Measurements from ENCODE around the gene URB1.
"Not testable (repeated sequence)": the region's sequence is repeated elsewhere in the genome, so short reads cannot be mapped to it uniquely, and the experiment has no call there.

The URB1 gene

DNA sequence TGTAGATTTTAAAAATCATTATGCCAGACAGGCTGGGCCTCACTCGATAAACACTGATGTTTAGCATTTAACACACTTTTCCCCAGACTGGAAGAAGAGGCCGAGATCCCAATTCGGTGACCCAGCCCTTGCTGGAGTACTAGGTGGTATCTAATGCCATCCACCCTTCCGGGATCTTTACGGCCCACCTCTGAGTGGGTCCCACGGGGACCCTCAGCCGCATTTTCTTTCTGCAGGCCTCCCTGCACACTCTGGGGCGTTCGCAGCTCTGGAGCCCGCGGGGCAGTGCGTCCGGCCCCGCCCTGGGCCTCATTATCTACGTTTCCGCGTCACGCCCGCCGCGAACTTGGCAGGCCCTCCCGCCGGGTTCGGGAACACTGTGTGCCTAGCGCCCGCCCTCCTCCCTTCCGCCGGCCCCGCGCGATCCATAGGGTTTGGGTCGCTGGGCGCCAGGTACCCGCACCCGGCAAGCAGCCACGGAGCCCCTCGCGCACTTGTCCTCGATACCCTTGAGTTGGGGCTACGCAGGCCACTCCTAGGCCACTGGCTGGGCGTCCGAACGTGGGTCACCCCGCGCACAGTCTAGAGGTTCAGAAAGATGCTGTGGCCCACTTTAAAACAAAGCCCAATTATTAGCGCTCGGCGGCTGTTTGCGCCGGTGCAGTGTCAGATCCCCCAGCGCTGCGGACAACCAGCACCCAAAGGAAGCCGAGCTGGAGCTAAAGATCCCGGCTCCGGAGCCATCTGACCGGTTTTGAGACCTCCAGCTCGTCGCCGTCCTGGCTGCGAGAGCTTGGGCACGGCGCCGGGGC lies 18.7 kb upstream of the URB1 start:
- peak; percentile 9 for DNase-seq

DNA sequence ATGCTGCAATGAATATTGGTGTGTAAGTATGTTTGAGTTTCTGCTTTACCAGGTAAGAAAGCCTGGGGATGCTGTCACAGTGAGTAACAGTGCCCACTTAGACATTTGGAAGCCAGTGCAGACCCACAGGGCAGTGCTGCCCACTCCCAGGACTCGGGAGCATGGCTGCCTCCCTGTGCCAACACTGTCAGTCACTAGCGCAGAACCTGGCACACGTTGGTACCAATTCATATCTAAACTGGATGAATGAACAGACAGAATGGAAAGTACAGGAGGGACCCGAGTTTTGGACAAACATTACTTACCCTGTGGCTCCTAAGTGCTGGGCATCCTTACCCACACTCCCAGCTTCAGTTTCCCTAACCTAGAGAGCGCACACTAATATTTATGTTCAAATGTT lies 18.1 kb upstream of the URB1 start:
- no peak for DNase-seq

DNA sequence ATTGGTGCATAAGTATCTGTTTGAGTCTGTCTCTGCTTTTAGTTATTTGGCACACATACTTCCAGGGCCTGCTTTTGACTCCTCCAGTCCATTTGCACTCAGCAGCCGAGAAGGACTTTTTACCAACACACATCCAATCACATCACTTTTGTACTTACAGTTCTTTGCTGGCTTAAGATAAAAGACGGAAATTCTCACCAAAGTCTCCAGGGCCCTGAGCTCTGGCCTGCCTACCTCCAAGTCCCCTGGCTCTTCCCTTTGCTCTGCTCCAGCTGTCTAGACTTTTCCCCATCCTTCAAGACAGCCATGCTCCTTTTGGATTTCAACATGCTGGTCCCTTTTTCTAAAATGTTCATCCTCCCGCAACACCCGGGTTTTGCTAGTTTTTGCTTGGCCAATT lies 17.5 kb upstream of the URB1 start:
- no peak for DNase-seq

DNA sequence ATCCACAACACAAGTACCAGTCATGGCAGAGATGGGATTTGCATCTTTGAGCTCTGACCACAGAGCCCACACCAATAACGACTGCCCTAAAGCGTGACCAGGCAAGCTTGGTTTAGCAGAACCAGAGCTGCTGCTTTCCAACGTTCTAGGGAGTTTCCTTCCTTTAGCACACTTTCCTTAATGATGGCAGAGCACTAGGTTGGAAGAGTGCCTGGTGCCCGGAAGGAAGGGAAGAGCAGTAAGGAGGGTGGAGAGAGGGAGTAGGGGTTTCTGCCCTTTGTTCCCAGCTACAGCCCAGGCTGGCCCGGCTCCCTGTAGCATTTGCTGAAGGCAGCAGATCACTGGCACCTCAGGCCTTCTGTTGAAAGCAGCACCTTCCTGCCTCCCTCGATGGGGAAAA lies 13.6 kb upstream of the URB1 start:
- no peak for DNase-seq

DNA sequence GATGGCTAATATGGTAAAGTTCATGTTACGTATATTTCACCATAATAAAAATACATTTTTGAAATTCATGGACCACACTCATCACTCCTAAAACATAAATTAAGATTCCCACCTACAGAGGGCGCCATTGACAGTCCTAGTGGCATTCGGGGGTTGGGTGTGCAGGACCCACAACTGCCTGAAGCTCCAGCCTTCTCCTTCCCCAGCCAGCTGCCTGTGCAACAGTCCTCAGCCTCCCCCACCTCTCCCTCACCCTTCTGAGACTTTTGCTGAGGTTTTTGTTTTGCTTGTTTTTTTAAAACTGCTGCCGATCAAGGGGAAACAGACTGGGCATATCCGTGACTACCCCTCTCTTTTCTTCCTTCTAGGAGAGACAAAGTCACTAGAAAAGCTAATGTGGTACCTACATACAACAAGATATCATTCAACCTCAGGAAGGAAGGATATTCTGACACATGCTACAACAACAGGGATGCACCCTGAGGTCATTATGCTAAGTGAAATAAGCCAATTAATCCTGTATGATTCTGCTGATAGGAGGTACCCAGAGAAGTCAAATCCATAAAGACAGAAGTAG lies 10.5 kb upstream of the URB1 start:
- peak; percentile 22 for DNase-seq

DNA sequence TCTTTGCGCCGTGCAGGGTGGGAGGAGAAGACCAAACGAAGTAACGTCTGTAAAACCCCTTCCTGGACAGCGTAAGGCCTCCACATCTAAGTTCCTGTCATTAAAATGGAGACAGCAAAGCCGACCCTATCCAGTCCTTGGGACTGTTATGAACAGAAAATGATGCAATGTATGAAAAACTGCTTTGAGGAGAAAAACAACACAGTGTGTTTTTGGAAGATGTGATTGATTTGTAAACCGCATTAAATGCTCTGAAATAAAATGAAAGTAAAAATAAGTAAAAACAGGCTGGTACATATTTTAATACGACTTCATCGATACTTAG lies 827 bp upstream of the URB1 start:
- DNase-seq: no peak

DNA sequence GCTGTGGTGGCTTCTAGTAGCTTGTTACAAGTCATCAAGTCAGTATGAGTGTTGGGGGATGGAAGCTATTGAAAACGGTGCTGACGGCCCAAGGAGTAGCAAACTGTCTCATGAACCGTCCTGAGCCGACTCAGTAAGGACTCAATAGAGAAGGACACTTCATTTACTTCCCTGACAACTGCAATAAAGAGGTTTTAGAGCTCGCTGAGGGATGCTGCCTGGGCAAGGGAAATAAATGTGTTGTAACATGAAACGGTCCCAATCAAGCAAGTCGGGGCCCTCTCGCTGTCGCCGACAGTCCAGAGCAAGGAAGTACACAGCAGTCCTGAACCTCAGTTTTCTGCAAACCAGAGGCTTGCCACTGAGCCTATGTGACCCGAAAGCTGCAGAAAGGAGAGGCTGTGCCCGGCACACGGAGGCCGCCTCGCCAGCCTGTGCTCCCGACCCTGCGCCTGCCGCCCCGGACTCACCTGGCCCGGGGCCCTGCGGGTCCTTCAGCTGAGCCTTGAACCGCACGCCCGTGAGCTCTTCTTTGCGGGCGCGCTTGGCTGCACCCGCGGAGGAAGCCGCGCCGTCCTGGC lies 423 bp downstream of the URB1 start:
- DNase-seq: no peak

DNA sequence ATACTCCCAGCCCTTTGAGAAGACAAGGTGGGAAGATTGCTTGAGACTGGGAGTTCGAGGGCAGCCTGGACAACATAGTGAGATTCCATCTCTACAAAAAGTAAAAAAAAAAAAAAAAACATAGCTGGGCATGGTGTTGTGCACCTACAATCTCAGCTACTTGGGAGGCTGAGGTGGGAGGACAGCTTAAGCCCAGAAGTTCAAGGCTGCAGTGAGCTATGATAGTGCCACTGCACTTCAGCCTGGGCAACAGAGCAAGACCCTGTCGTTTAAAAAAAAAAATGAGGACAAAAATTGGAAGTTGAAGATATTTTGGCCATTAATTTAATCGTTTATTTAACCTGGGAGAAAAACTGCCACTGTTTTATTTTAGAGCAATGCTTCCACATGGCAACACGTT lies 1.1 kb downstream of the URB1 start:
- DNase-seq: no peak

DNA sequence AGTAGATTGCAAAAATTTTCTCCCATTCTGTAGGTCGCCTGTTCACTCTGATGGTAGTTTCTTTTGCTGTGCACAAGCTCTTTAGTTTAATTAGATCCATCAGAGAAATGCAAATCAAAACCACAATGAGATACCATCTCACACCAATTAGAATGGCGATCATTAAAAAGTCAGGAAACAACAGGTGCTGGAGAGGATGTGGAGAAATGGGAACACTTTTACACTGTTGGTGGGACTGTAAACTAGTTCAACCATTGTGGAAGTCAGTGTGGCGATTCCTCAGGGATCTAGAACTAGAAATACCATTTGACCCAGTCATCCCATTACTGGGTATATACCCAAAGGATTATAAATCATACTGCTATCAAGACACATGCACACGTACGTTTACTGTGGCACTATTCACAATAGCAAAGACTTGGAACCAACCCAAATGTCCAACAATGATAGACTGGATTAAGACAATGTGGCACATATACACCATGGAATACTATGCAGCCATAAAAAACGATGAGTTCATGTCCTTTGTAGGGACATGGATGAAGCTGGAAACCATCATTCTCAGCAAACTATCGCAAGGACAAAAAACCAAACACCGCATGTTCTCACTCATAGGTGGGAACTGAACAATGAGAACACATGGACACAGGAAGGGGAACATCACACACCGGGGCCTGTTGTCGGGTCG lies 2.1 kb downstream of the URB1 start:
- DNase-seq: not testable (repeated sequence)

DNA sequence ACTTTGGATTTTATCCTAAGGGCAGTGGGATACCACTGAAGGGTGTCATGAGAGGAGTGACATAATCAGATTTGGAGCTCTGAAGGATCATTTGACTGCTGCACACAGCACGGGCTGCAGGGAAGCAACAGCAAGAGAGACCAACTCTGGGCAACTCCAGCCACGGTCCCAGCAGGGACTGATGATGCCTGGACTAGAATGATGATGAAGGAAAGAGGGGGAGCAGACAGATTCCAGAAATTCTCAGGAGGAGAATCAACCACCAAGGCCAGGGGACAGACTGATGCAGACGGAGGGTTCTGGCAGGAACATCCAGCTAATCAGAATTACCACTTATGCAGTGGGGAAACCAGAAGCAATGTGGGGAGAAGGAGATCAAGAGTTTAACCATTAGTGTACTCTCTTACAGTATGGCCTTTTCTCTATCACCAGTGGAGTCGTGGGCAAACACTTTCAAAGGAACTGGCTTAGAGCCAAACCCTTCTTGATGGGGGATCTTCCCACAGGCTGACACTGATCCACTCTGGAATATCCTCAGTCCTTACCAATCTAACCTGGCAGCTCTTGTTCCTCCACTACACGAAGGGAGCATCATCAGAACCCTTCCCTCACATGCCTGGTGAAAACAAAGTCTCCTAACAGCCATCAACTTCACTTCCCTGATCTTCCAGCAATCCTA lies 3.3 kb downstream of the URB1 start:
- no peak for DNase-seq

DNA sequence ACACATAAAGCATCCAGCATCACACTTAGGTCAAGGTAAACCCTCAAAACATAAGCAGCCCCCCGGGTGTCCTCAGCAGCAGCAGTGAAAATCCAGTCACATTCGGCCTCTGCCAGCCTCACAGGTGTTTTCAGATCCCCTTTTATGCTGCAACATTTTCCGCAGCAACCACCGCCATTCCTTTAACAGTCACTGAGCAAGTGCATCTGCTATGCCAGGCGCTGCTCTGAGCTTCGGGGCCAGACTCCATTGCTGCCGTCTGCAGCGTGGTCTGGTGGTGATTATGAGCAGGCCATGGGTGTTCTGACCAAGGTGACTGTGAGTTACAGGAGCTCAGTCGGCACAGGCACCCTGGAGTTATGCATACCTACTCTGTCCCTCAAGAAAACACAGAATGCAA lies 4.5 kb downstream of the URB1 start:
- DNase-seq: no peak

DNA sequence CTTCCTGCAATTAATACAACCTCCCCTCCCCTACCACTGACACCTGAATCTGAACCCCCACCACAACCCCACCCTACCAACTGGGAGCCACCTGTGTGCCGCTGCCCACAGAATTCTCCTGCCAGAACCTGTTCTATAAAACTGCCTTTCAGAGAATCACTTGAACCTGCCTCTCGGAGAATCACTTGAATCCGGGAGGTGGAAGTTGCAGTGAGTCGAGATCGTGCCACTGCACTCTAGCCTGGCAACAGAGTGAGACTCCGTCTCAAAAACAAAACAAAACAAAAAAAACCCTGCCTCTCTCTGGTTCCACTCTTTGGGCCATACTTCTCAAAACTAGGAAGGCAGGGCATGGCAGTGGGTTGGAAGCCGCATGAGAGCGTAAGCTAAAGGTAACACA lies 5.7 kb downstream of the URB1 start:
- DNase-seq: no peak

DNA sequence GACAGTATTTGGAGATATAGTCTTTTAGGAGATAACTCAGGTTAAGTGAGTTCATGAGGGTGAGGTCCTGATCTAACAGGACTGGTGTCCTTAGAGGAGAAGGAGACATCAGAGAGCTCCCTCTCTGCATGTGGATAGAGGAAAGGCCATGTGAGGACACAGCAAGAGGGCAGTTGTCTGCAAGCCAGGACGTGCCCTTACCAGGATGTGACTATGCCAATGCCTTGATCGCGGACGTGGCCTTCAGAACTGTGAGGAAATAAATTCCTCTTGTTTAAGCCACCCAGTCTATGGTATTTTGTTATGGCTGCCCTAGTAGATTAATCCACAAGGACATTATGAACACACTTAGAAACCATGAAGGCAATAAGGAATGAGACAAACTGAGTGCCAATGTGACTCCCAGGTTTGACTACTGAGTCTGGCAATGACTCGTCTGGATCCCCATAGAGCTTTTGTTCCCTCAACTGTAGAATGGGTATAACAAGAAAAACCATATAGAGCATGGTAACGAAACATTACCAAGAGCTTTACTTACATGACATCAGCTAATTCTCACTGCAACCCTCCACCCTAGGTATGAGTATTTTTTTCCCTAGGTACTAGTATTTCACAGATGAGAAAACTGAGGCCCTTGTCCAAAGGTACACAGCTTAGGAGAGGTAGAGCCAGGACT lies 6.5 kb downstream of the URB1 start:
- peak; percentile 34 for DNase-seq

DNA sequence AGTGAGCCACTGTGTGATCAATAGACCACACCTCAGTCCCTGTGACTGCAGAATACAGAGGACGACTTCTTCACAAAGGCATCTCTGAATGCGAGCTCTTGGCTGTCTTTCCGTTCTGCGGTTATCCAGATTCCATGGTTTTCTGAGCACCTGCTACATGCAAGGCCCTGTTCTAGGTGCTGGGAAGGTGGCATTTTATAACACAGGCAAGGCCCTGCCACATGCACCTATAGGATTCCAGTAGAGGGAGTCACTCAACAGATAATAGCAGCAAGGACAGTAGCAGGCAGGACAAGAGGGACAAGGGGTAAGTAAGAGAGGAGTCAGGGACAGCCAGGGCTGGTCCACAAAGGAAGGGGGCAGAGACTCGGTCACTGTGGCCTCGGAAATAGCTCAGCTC lies 9.0 kb downstream of the URB1 start:
- no peak for DNase-seq

DNA sequence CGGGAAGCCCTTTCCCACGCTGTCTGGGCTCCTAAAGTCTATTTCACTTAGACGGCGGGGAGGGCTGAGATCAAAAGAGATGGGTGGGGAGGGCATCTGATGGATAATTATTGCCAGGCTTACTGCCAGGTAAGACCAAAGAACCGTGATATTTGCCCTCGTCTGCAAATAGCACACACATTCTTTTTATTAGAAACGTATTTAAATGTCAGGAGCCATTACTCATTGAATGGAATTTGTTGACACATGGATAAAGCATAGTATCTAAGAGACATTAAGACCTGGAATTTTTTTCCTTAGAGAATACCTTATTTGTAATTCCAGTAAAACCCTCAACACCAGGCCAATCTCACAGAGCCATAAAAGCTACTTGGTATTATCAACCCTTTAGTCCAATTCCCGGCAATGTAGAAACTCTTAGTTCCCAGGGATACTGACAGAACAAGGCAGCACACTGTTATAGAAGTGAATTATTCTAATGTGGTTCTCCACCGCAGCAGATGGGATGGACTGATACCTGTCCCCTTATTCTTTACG lies 10.6 kb downstream of the URB1 start:
- peak; percentile 84 for DNase-seq

DNA sequence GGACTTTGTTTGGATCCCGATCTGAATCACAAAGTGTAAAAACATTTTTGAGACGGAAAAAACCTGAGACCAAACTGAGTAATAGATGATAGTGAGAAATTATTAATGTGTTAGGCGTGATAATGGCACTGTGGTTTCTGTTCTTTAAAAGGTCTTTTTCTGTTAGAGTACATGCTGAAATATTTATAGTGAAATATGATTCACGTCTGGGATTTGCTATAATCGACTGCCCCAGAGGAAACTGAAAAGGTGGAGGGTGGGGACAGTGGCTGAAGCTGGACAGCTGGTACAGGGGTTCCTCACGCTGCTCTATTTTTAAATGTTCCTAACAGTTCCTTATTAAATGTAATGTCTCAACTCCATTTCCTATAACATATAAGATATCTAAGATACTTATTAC lies 11.2 kb downstream of the URB1 start:
- DNase-seq: no peak

DNA sequence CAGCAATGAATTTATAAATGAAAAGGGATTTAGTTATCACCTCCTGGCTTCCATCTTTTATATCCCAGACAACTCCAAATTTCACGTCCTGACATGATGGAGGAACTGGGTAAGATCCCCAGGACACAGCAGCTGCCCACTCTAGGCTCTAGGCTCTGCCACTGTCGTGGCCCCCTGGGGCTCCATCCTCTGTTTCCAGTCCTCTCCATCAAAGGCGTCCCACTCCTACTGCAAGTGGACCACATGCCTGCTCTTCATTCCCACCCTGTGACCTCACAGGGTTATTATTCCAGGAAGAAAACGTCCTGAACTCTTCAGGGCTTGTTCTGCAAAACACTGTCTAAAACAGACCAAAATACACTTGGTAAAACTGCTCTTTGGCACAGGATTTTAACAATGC lies 11.9 kb downstream of the URB1 start:
- no peak for DNase-seq

DNA sequence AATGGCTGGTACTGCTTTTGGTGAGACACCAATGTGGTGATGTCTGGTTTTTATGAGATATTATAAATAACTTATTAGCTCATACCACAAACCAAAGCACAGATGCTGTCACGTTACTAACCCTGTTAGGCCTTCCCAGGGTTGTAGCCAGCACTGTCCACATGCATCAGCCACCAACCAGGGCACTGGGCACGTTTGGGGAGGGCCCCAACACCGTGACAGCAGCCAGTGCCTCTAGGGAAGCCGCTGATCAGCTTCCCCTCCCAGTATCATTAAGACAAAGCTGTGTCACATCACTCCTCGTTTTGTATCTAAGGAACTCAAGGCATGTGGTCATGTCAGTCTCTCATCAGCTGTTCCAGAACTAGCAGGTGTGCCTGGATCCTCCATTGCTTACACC lies 13.9 kb downstream of the URB1 start:
- DNase-seq: no peak

DNA sequence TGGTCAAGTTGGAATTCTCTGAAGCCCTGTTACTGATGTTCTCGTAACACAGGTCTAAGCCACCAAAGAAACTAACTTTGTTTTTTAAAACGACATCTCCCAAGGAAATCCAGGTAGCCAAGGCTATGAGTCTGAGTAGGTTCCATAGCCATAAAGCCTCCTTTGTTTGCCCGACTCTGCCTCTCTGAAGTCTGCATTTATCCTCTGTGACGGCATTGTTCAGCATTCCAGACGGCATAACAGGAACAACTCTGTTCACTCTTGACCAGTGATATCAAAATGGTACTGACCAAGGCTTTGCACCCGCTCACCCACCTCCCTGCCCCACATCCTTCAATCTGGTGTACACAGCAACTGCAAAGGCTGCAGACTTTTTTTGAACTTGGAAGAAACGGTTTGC lies 14.8 kb downstream of the URB1 start:
- DNase-seq: no peak

DNA sequence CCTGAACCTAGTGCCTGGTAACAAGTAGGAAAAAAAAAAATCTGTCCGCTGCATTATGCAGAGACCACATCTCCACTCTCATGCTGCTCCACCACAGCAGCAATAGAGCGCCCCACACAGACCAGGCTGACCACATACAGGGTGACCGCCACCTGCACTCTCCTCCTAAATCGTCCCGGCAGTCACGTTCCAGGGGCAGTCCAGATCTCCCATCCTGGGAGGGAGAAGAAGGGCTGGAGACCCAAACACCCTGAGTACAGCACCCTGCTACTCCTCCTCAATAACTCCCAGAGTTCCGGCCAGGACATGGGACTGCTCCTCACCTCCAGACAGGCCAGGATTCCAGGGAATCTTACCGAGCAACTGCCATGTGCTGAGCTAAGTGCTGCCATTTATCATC lies 15.3 kb downstream of the URB1 start:
- no peak for DNase-seq

DNA sequence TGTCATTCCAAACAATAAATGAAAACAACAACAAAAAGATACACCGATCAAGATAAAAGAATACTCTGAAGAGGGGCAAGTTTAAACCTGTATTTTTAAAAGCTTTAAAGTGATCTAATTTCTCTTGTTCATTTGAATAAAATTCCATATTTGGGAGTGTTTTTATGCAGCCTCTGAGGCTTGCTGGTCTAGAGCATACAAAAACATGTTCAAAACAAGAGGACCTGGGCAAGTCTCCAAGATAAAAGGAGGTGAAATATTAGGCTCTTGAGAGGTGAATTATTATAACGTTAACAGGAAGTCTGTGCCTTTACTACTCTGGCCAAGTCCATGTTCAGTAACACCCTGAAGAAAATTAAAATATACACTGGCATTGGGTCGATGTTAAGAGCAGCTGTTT lies 20.1 kb downstream of the URB1 start:
- DNase-seq: peak; percentile 59

DNA sequence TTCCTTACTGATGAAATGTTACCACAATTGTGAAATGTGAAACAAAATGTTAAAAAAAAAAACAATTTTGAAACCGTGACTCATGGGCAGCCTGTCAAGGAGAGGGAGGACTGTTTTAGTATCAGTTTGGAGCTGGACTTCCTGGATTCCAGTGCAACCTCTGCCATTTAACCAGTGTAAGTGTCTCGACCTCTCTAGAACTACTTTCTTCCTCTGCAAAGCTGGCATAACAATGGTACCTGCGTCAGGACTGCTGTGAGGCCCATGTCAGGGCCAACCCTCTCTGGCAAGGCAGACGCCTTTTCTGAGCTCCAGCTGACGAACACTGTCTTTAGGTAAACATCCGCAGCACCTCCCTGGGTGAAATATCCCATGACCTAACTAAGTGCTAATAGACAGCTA lies 20.9 kb downstream of the URB1 start:
- peak; percentile 88 for DNase-seq
